CMK (cell line): ENCODE results near the gene PRKG1.

ENCODE experiments used
- DNase-seq: peaks from one replicate; pipeline ENCODE4 v3.0.0-alpha.2; 2010; ENCODE audit warnings: low read depth

The PRKG1 gene

DNA sequence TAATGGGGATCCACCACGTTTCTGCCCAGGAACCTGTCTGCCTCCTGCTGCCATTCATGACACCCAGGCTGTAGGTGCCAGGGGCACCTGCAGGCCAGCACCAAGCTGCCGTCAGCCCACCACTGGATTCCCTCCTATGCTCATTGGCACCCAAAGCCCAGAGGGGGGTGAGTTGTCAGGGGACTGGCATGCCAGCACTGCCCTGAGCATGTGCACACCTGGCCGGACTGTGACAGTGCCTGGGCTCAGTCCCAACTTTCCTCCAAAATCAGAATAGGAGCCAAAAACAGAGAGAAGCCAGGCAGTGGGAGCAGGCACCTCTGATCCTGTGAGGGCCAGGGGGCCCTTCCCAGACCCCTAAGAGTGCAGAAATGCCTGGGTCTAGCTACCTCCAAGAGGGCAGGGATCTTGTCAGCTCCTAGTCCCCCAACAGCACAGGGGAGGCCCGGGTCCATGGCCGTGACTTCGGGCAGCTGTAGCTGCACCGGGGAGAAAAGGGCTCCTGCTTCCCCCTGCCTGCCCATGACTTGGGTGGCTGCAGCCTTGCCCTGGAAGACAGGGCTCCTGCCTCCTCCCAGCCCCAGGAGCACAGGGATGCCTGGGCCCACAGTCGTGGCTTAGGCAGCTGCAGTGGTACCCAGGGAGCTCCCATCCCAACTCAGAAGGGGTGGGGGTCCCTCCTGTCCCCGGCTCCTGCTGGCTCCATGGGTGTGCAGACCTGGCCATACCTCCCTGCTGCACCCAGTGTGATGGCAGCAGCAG is 990.0 kb downstream of the PRKG1 start:
- DNase-seq, result no peak

DNA sequence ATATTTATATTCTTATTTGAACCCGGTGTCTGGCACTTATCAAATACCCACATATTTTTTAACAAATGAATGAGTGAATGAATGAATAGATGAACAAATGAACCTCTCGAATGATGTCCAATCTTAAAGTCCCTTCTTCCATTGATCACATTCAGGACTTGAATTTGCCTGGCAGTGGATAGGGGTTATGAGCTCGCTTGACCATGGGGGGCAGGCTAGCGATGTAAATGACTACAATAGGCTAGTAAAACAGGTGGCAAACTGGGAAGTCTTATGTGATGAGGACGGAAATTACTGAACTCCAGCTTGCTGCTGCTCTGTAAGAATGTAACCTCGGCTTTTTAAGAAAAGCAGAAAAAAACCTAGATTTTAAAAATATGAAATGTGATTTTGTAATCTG is 992.1 kb downstream of the PRKG1 start:
- DNase-seq, result no peak

DNA sequence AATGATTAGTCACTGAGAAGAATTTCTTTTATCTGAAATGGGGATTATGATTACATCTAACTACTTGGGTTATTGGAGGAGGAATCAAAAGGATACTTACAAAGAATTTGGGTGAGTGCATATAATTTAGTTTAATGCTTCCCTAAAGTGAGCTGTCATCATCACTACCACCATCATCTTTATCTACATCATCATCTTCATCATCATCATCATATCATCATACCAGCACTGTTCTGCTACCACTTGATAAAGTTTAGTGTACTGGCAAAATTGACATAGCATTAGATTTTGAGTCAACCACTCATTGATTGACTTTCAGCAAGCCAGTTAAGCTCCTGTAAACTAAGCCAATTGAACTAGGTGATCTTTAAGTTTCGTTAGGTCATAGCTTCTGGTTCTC is 994.2 kb downstream of the PRKG1 start:
- no peak for DNase-seq

DNA sequence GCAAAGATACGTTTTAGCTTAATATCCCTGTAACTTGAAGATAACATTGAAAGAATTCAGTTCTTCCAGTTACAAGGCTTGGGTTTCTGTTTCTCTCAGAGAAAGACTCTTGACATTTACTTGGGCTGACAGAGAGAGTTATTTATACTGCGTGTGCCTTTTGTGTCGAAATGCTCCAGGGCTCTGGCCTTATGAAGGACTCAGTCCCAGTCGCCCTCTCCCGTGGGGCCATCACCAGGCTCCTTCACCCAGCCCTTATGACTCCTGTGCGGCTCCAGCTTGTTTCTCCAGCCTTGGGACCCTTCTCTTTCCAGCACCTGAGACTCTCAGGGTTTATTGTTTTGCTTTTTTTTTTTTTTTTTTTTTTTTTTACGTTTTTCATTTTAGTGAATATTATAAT is 997.5 kb downstream of the PRKG1 start:
- DNase-seq, result no peak

DNA sequence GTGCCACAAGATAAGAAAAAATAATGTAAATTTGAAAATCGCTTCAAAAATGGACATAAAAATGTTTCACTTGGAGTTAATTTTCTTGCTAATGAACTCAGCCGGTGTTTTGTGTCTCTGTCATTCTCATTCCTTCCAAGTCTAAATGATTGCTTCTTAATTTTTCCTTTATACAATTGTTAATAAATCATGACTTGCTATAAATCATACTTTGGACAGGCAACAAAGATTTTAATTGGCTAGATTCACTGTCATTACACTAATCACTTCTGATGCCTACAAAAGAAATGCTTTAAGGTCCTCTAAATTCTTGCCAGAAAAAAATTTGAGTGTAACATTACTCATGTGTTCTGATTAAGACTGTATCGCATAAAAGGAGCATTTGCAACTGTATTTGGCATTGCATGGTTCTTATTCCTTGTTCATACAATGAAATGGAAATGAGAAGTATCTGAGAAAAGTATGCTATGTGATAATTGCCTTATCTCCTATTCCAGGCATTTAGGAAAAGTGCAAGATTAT is 1000.3 kb downstream of the PRKG1 start:
- DNase-seq, result no peak

DNA sequence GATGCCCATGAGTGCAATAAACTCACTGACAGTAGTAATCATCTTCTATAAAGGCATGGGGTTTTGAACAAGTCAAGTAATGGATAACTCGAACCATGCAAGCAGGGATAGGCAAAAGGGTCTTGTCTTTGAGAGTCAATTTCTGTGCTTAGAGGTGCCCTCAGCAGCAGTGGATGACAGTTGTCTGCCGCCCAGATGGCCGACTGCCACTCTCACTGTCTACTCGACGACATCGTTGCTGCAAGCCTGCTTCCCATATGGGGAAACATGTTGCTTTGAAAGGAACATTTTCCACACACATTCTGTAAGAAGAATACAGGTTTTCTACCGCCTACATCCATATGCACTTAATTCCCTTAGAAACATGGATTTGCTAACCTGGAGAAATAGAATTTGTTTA is 1003.5 kb downstream of the PRKG1 start:
- DNase-seq, result no peak

DNA sequence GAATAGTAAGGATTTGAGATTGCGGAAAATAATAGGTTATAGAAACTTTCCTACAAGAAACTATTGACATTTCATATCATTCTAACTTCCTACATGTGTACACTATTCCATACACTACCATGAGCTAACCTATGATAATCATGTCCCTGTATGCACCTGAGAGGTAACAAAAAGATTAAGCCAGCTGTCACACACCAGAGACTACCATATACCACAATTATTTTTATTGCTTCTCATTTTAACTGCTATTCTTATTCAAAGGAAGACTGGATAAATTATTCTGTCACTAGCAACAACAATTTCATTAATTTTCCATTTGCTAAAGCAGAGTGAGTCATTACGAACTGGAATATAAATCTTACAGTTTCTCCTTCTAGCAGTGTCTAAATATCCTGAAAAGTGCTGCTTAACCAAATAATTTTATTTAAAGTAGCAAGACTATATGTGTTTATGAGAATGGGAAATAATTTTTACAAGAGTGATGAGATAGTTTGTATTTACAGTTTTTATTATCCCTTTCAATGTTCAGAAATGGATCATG is 1004.2 kb downstream of the PRKG1 start:
- DNase-seq, result no peak

DNA sequence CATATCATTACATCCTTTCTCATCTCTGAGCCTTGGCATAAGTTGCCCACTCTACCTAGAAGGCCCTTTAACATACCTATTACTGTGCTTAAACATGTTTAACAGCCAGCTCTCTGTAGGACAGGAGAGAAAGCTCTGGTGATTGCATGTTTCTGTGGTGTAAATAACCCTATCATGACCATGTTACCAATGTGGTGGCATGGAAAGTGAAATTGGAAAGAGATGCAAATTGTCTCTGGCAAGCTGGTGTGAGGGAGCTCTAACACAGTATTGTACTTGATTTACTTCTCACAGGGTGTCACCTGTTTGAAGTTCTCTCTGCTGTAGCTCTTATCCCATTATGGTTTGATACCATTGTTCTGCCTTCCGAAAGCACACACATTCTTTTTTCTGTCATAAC is 1008.0 kb downstream of the PRKG1 start:
- DNase-seq, result no peak

DNA sequence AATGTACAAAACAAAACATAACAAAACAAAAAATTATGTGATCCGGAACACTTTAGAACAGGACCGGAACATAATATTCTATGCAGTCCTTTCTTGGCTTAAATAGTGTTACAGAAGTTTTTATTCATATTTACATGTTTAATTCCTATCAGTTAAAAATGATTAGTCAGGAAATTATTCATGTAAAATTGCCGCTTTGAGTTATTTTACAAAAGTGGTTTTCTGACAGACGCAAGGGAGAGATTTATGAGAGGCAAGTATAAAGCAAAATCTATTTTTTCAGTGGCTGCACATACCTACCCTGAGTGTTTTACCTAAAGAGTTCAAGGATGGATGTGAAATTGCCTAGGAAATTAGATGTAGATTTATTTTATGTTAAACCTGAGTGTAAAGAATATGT is 1009.1 kb downstream of the PRKG1 start:
- no peak for DNase-seq

DNA sequence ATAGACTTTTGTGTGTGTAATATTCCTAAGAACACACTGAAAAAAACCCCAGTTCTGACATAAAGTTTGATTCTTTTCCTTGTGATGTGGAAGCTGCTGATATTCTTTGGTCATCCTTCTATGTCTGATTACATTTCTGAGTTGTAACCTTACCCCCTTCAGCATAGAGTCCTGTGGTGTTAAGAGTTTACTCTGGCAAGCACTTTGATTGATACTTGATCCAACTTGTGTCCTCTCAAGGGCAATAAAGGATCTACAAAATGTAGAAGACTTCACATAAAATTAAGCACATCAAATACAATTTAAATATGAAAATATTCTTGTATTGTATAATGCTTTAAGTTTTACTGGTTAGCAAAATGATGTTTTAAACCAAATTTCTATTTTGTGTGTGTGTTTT is 1018.1 kb downstream of the PRKG1 start:
- no peak for DNase-seq

DNA sequence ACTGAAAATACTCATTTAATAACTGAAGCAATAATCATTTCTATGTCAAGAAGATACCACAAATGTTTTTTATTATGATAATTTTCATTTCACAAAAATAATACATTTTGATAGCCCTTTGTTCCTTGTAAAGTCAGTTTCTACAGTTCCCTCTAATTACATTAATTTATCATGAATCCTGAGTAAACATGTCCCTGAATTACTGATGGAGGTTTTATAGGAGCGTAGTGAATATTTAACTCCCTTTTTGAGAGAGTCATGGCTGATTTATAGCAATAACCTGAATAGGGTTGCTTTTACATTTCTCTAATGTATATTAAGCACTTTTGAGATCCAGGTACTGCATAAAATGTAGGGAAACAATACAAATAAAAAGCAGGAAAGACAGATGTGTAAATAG is 1023.8 kb downstream of the PRKG1 start:
- no peak for DNase-seq

DNA sequence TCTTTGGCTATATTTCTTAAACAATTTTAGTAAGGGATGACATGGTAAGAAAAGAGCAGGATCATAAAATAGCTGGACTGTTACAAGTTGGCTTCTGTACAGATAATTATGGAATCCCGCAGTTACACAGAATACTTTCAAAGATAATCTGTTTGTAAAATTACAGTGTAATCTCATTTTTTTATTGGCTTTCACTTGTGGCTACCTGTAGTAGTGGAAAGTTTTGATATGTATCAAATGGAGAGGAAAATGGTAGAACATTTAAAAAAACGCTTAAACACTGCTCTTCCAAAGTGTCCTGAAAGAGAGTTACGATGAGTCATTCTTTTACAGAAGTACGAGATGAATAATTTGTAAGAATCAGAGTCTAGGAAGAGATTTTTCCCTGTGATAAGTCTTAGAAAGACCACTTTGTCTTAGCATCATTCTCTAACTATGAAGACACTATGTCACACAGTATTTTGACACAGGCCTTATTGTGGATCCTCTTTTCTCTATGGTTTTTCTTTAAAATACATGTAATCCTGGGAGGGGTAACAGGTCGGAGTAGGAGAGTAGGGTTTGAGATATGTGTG is 1024.8 kb downstream of the PRKG1 start:
- no peak for DNase-seq

DNA sequence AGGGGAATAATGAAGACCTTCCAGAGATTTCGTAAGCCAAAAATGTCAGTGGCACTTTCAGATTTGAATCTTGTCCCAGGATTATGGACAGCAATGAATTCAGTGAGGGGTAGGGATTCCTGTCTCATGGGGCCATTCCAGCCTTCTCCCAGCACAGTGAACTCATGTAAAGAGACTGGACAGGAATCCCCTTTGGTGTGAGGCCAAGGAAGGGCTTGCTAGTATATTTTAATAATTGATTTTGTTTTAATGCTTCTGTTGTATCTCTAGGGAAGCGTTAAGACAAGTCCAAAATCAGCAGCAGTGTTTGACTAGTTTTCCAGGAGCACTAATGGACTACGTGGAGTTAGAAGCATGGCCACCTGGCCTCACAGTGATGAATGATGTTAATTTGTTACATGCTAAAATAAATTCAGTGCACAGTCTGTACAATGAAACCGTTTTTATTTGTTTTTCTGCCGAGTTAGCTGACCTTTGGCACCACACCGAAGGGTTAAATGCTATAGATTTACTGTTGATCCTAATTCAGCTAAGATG is 1025.8 kb downstream of the PRKG1 start:
- DNase-seq, result no peak

DNA sequence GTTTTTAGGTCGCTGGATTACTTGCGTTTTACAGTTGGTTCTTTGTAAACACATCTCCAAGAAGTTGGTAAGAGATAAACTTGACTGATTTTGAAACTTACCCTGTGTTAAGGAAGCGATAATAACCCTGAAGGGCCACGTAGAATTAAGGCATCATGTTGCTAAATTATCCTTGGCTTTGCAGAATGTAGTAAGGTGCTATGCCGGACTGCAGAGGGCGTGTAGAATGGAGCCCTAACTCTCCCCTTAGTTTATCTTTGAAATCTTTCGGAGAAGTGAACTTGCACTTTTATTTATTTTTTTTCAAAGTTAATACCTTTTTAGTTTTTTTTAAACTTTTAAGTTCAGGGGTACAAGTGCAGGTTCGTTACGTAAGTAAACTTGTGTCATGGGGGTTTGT is 1031.0 kb downstream of the PRKG1 start:
- no peak for DNase-seq

DNA sequence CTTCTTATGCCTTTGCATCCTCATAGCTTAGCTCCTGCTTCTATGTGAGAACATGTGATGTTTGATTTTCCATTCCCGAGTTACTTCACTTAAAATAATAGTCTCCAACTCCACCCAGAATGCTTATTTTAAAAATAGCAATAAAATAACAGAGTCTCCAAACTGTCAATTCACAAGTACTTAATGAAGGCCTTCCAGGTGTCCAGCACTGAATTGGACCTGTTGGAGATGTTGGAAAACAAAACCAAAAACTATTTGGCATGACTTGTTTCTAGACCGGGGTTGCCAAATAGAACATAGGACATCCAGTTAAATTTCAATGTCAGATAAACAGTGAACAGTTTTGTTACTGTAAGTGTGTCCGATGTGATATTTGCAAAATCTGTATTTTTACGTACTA is 1031.7 kb downstream of the PRKG1 start:
- DNase-seq, result no peak

DNA sequence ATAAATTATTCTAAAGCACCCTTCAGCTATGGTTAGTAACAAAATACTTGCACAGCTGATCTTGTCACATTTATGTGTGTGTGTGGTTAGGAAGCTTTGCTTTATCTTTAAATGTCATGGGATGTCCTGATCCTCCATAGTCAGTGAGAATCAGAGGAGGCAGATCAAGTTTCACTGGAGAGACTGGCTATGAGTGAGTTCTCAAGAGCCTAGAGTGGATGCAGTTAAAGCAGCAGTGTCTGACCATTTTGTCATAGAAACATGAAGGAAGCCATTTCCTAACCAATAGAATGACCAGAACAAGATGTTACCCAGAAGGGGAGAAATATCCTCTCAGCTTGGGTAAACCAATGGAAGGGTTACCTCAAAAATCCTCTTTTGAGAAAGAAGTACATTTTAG is 1032.6 kb downstream of the PRKG1 start:
- no peak for DNase-seq

DNA sequence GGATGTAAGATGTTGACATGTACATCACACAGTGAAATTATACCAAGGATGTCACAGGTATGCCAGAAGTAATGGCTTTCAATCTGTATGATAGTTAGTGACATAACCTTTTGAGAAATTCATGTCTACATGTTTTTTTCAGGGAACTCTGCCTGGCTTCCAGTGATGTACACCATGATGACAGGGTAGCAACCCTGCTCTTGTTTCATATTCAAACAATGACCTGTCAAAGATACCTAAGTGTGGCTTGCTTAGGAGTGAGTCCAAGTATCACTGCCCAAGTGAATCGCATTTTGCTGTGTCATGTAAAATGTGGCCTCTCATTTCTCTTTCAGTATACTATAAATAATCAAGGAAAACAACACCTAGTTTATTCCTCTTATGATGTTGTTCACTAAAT is 1033.9 kb downstream of the PRKG1 start:
- DNase-seq, result no peak

DNA sequence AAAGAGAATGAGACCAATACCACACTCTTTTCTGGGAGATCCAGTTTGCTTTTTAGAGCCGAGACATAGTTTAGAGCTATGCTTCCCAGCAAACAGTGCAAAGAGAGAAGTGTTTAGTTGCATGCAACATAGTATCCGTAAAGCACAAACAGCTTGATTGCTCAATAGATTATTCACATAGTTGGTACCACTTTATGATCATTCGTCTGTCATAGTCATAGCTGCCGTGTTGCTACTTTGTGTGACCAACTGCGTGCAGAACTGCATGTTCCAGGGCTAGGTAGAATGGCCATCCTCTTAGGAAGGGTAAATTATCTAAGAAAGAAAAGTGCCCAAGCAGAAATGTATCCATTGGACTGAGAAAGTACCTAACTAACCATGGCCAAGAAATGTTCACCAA is 1036.3 kb downstream of the PRKG1 start:
- DNase-seq, result no peak

DNA sequence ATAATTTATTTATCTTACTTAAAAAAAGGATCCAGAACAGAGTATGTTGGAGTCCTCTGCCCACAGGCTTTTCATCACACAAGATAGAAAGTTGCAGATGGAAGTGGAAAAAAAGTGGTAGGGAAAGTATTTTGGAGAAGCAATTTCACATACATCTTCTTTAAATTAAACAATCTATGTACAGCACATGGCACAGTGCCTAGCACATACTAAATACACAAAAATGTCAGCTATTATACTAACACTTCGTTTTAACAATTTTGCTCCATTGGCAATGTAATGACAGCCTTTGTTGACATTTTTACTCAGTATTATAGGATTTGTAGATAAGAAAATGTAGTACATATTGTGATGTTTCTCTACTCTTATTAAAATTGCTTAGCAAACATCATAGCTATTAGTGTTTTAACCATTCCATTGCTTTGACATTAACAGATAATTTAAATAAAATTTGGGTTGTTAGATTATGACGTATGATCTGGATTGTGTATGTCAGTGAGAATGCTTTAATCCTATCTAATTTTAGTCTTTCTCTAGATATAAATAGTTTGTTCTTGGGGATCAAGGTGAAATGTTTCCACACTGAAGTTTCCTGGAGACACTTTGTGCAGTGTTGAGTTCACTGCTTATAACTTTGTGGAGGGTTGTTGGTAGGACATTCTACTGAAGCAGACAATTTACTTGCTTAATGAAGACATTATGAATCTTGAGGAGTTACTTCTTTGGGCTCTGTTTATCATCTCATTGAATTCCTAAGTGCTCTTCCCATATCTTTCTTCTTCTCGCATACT is 1037.0 kb downstream of the PRKG1 start:
- DNase-seq, result no peak

DNA sequence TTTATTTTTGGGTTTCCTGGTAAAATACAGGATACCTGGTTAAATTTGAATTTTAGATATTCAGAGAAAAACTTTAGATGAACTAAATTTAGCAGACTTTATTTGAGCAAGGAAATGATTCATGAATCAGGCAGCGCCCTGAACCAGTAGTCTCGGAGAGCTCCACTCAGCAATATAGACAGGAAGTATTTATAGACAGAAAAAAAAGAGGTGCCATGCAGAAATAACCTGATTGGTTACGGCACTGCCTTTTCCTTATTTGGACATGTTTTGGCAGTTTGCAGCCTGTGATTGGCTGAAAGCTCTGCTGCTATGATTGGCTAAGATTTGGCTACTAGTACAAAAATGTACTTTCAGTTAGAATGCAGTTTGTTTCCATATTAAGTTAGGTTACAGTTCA is 1041.5 kb downstream of the PRKG1 start:
- no peak for DNase-seq

DNA sequence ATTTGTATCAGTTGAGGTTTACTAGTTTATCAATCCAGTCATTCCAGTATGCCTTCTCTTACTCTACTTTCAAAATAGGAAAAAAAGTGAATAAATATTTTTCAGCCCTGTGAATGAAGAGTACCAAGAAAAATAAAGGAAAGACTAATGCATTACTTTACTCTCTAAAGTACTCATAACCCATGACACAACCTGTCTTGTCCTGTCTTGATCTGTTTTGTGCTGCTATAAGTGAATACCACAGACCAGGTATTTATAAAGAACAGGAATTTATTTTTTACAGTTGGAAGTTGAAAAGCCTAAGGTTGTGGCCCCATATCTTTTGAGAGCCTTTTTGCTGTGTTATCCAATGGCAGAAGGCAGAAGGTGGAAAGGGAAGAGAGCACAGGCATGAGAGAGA is 1045.2 kb downstream of the PRKG1 start:
- no peak for DNase-seq

DNA sequence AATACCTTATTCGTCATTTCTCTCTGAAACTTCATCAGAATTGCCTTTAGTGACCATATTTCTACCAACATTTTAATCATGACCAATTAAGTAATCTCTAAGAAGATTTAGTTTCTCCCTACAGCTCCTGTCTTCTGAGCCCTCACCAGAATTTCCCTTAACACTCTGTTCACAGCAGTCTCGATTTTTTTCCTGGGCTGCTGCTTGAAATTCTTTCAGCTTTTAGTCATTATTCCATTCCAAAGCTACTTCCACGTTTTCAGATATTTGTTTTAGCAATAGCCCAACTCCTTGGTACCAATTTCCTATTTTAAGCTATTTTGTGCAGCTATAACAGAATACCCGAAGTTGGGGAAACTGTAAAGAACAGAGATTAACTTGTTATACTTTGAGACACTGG is 1047.4 kb downstream of the PRKG1 start:
- DNase-seq, result no peak
